GM23338 (cell line): ENCODE measurements around the gene MYO16. TPM values are rescaled to one million over a fixed set of nuclear protein-coding genes. Genes with fewer than 3 reads are reported as not detected.

Experiments
- ATAC-seq: fragments of 200-7000 bp; cut with Tn5 transposase; 3 replicates; pipeline ENCODE4 v1.9.1; 2020
- DNase-seq: peaks from one replicate; pipeline ENCODE4 v3.0.0-alpha.2; 2015; ENCODE audit warnings: low spot score
- H2AFZ ChIP-seq: fragments of 200-600 bp; sonication (generic); 2 replicates; pipeline ENCODE4 v1.8.0; 2016; ENCODE audit warnings: antibody characterized with exemption, mild to moderate bottlenecking, moderate library complexity
- H3F3A ChIP-seq: fragments of 200-600 bp; sonication (generic); replicated peaks from 2 replicates; pipeline ENCODE4 v1.8.0; 2017; ENCODE audit warnings: antibody characterized with exemption, mixed run types, low read depth
- H3K27ac ChIP-seq: fragments of 200-600 bp; sonication (generic); 2 replicates; pipeline ENCODE4 v1.6.1; 2016; ENCODE audit warnings: low read depth
- H3K27me3 ChIP-seq: fragments of 200-600 bp; sonication (generic); 2 replicates; pipeline ENCODE4 v1.8.0; 2016; ENCODE audit warnings: mild to moderate bottlenecking, mixed run types, moderate library complexity; ENCODE audit not compliant: insufficient read depth
- H3K36me3 ChIP-seq: fragments of 200-600 bp; sonication (generic); 2 replicates; pipeline ENCODE4 v1.8.0; 2016; ENCODE audit warnings: mild to moderate bottlenecking; ENCODE audit not compliant: insufficient read depth
- H3K4me1 ChIP-seq: fragments of 200-600 bp; sonication (generic); 2 replicates; pipeline ENCODE4 v1.8.0; 2016; ENCODE audit warnings: mild to moderate bottlenecking, moderate library complexity; ENCODE audit not compliant: insufficient read depth
- H3K4me2 ChIP-seq: fragments of 200-600 bp; sonication (generic); 2 replicates; pipeline ENCODE4 v1.7.1; 2017; ENCODE audit warnings: mixed run types
- H3K4me3 ChIP-seq: fragments of 200-600 bp; sonication (generic); 2 replicates; pipeline ENCODE4 v1.6.1; 2016; ENCODE audit warnings: mixed run types
- H3K79me2 ChIP-seq: fragments of 200-600 bp; sonication (generic); replicated peaks from 2 replicates; pipeline ENCODE4 v1.8.0; 2017; ENCODE audit warnings: mild to moderate bottlenecking; ENCODE audit not compliant: insufficient read depth
- H3K9me2 ChIP-seq: fragments of 200-600 bp; sonication (generic); 2 replicates; pipeline ENCODE4 v1.8.0; 2017; ENCODE audit not compliant: insufficient read depth
- H4K20me1 ChIP-seq: fragments of 200-600 bp; sonication (generic); replicated peaks from 2 replicates; pipeline ENCODE4 v1.8.0; 2017; ENCODE audit warnings: mild to moderate bottlenecking; ENCODE audit not compliant: insufficient read depth
- H3K27ac Mint-ChIP-seq: 2 replicates; pipeline ENCODE4 v1.8.0; 2020; ENCODE audit warnings: inconsistent platforms, mild to moderate bottlenecking, moderate library complexity, mixed read lengths
- H3K27me3 Mint-ChIP-seq: 3 replicates; pipeline ENCODE4 v1.8.0; 2022; ENCODE audit warnings: low read depth, mild to moderate bottlenecking, moderate library complexity, mixed read lengths, inconsistent platforms; ENCODE audit not compliant: insufficient read depth, poor library complexity
- H3K36me3 Mint-ChIP-seq: 3 replicates; pipeline ENCODE4 v1.8.0; 2021; ENCODE audit warnings: low read depth, mild to moderate bottlenecking, inconsistent platforms, moderate library complexity, mixed read lengths
- H3K4me1 Mint-ChIP-seq: 3 replicates; pipeline ENCODE4 v1.8.0; 2020; ENCODE audit warnings: mild to moderate bottlenecking, inconsistent platforms, mixed read lengths
- H3K4me3 Mint-ChIP-seq: 3 replicates; pipeline ENCODE4 v1.8.0; 2021; ENCODE audit warnings: moderate library complexity, mild to moderate bottlenecking, inconsistent platforms, mixed read lengths
- H3K9me3 Mint-ChIP-seq: 3 replicates; pipeline ENCODE4 v1.8.0; 2020; ENCODE audit warnings: moderate library complexity, mild to moderate bottlenecking, inconsistent platforms, mixed read lengths
- CREB1 ChIP-seq: fragments of 250-450 bp; sonication (Bioruptor Pico); IDR thresholded peaks from 2 replicates; pipeline ENCODE4 v1.5.0; 2020; ENCODE audit warnings: low read depth, mild to moderate bottlenecking, moderate library complexity
- ETS1 ChIP-seq: IDR thresholded peaks from 2 replicates; pipeline ENCODE4 v1.6.1; 2016; ENCODE audit warnings: antibody characterized with exemption
- EZH2 ChIP-seq: fragments of 200-600 bp; sonication (generic); IDR thresholded peaks from one replicate; pipeline ENCODE4 v1.8.0; 2017; ENCODE audit warnings: antibody characterized with exemption, mild to moderate bottlenecking, low read depth; ENCODE audit not compliant: unreplicated experiment
- EZH2phosphoT487 ChIP-seq: fragments of 200-600 bp; sonication (generic); IDR thresholded peaks from one replicate; pipeline ENCODE4 v1.8.1; 2018; ENCODE audit warnings: antibody characterized with exemption; ENCODE audit not compliant: unreplicated experiment
- JUNB ChIP-seq: IDR thresholded peaks from one replicate; pipeline ENCODE4 v1.6.1; 2016; ENCODE audit warnings: antibody characterized with exemption; ENCODE audit not compliant: unreplicated experiment
- NANOG ChIP-seq: IDR thresholded peaks from 2 replicates; pipeline ENCODE4 v1.6.1; 2016; ENCODE audit warnings: antibody characterized with exemption, borderline replicate concordance
- POLR2AphosphoS5 ChIP-seq: IDR thresholded peaks from 2 replicates; pipeline ENCODE4 v1.6.1; 2016; ENCODE audit warnings: antibody characterized with exemption, low read depth
- REST ChIP-seq: IDR thresholded peaks from one replicate; pipeline ENCODE4 v1.6.1; 2018; ENCODE audit warnings: antibody characterized with exemption; ENCODE audit not compliant: unreplicated experiment
- STAT1 ChIP-seq: IDR thresholded peaks from one replicate; pipeline ENCODE4 v1.6.1; 2016; ENCODE audit warnings: antibody characterized with exemption; ENCODE audit not compliant: unreplicated experiment
- ZNF114 ChIP-seq: fragments of 250-450 bp; sonication (Bioruptor Pico); IDR thresholded peaks from 2 replicates; pipeline ENCODE4 v1.5.0; 2020; ENCODE audit warnings: mild to moderate bottlenecking, moderate library complexity
- ZNF331 ChIP-seq: fragments of 250-450 bp; sonication (Bioruptor Pico); IDR thresholded peaks from 2 replicates; pipeline ENCODE4 v1.5.0; 2020; ENCODE audit warnings: low read depth, mild to moderate bottlenecking, moderate library complexity
- ZNF462 ChIP-seq: fragments of 250-450 bp; sonication (Bioruptor Pico); IDR thresholded peaks from 2 replicates; pipeline ENCODE4 v1.5.0; 2020; ENCODE audit warnings: mild to moderate bottlenecking, moderate library complexity
- polyA plus RNA-seq: library from polyadenylated mRNA; unstranded; fragments of >200 nt; fragmentation: Nextera tagmentation; extraction: Ambion mirVana; gene quantifications from 2 replicates; pipeline ENCODE4 v1.2.1, GENCODE V29; 2016
- total RNA-seq: library from RNA; depleted of rRNA; stranded (reverse); fragments of >200 nt; shearing (Covaris generic); gene quantifications from 2 replicates; pipeline ENCODE4 v1.2.3, GENCODE V29; 2014
- TF ChIP-seq, protein P1 (sequence below), 2 experiments: fragments of 200-600 bp in 1 of 2; sonication (generic) in 1 of 2; conservative IDR thresholded peaks; 2 replicates each; pipeline versions ENCODE4 v1.5.1 to v1.6.1; 2016 to 2017; ENCODE audit warnings: antibody characterized with exemption in 2 of 2, low read depth in 2 of 2, mild to moderate bottlenecking in 2 of 2, moderate library complexity in 1 of 2

The MYO16 gene
- total and polyA plus RNA-seq, 2 experiments from 2014 or later = 0.10 to 0.13 TPM

DNA sequence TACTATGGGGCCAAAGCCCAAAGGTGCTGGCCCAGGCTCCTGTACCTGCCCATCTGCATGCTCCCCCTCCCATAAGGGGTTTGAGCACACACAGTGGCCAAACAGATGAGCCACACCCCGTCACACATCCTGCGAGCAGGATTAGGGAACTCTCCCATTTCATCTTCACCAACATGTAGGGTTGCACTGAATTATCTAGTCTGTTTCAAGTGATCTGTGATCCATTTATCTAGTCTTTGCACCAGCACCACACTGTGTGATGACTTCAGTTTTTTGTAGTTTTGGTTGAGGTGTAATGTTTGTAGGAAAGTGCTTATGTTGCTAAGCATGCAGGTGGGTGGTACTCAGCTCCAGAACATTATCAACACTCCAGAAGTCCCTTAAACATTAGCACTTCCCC is 249.3 kb downstream of the MYO16 start:
- DNase-seq (no peak), ATAC-seq (no peak)
- Histone ChIP-seq H3K9me2 (no peaks in the 10 kb centered on the region), H2AFZ (no peak overlapping the region), H4K20me1 (no peaks in the 10 kb centered on the region), H3K27me3 (no peaks in the 10 kb centered on the region), H3K4me2 (no peak overlapping the region), H3K4me3 (no peak overlapping the region), H3K4me1 (no peaks in the 10 kb centered on the region), H3K36me3 (no peaks in the 10 kb centered on the region), H3K79me2 (no peaks in the 10 kb centered on the region), H3F3A (no peaks in the 10 kb centered on the region), H3K27ac (no peak overlapping the region)
- H3K4me3 Mint-ChIP-seq = no peak overlapping the region
- H3K4me1 Mint-ChIP-seq = no peaks in the 10 kb centered on the region
- TF ChIP-seq NANOG = no peak
- no peak for TF ChIP-seq ZNF331 (CRISPR knock-in tag)
- no peak for TF ChIP-seq CREB1 (CRISPR knock-in tag)
- no peak for TF ChIP-seq ZNF462
- no peak for TF ChIP-seq ZNF114 (CRISPR knock-in tag)
- TF ChIP-seq ETS1 = no peak
- TF ChIP-seq, protein P1, sequence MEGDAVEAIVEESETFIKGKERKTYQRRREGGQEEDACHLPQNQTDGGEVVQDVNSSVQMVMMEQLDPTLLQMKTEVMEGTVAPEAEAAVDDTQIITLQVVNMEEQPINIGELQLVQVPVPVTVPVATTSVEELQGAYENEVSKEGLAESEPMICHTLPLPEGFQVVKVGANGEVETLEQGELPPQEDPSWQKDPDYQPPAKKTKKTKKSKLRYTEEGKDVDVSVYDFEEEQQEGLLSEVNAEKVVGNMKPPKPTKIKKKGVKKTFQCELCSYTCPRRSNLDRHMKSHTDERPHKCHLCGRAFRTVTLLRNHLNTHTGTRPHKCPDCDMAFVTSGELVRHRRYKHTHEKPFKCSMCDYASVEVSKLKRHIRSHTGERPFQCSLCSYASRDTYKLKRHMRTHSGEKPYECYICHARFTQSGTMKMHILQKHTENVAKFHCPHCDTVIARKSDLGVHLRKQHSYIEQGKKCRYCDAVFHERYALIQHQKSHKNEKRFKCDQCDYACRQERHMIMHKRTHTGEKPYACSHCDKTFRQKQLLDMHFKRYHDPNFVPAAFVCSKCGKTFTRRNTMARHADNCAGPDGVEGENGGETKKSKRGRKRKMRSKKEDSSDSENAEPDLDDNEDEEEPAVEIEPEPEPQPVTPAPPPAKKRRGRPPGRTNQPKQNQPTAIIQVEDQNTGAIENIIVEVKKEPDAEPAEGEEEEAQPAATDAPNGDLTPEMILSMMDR (conservative IDR thresholded peaks at IDR 0.05; ENCODE audit: low read depth in 2 of 2) = no peak
- no peak for TF ChIP-seq JUNB
- TF ChIP-seq STAT1 = no peak
- TF ChIP-seq EZH2phosphoT487 = no peak
- TF ChIP-seq POLR2AphosphoS5 = no peak
- no peak for TF ChIP-seq REST
- no peak for TF ChIP-seq EZH2
- H3K36me3 Mint-ChIP-seq = peaks cover 5% of the 10 kb centered on the region; the same call in 2 of the 3 replicates
- no peak overlapping the region for H3K27ac Mint-ChIP-seq
- peaks cover 1% of the 10 kb centered on the region for H3K27me3 Mint-ChIP-seq
- H3K9me3 Mint-ChIP-seq = peaks cover 15% of the 10 kb centered on the region
